T-cell (primary cell): ENCODE data around the gene NCAPD3. TPM values are rescaled to one million over a fixed set of nuclear protein-coding genes. Genes with fewer than 3 reads are reported as not detected.

Source experiments
- ATAC-seq, 4 experiments: fragments of 200-7000 bp in 3 of 4; fragments of 150-1000 bp in 1 of 4; cut with Tn5 transposase; replicated peaks in 1 of 4; 1 replicate in 3 of 4; 2 replicates in 1 of 4; pipeline ENCODE4 v1.10.0; 2021; ENCODE audit warnings: moderate library complexity in 3 of 4, mild to moderate bottlenecking in 2 of 4, moderate number of reproducible peaks in 1 of 4
- CTCF ChIA-PET, 2 donors: fragments of 300-600 bp; sonication (Branson Sonifier 250); formaldehyde crosslinking; loops; one replicate each; lab custom pipeline; 2022; ENCODE audit warnings: antibody characterized with exemption in 2 of 2; lab: Charles Lee
- POLR2A ChIA-PET, 2 donors: fragments of 300-600 bp; sonication (Branson Sonifier 250); formaldehyde crosslinking; loops; one replicate each; lab custom pipeline; 2022; ENCODE audit warnings: antibody characterized with exemption in 2 of 2; lab: Charles Lee
- DNase-seq, 35 experiments: peaks; one replicate each; pipeline versions ENCODE4 v3.0.0 to v3.0.0-alpha.2; 2013 to 2023
- H3K27ac ChIP-seq: one replicate; pipeline ENCODE4 v1.5.1; 2013; ENCODE audit warnings: low read length
- H3K27me3 ChIP-seq, 2 experiments: replicated peaks in 1 of 2; 1 replicate in 1 of 2; 2 replicates in 1 of 2; pipeline versions ENCODE4 v1.6.1 to v1.7.0; 2013; ENCODE audit warnings: low read length in 1 of 2, mixed read lengths in 1 of 2; ENCODE audit not compliant: control insufficient read depth in 2 of 2, insufficient read depth in 2 of 2; ENCODE audit errors: extremely low read depth in 1 of 2
- H3K36me3 ChIP-seq, 2 donors: 1 replicate in 1 of 2; 2 replicates in 1 of 2; pipeline versions ENCODE4 v1.6.1 to v1.7.0; 2013; ENCODE audit warnings: low read length in 1 of 2; ENCODE audit not compliant: control insufficient read depth in 2 of 2, insufficient read depth in 1 of 2; ENCODE audit errors: extremely low read depth in 1 of 2
- H3K4me1 ChIP-seq, 2 experiments: 1 replicate in 1 of 2; 2 replicates in 1 of 2; pipeline versions ENCODE4 v1.6.1 to v1.7.0; 2013; ENCODE audit warnings: low read length in 2 of 2, mixed read lengths in 1 of 2; ENCODE audit not compliant: insufficient read depth in 2 of 2, control insufficient read depth in 1 of 2; ENCODE audit errors: extremely low read depth in 1 of 2
- H3K4me3 ChIP-seq, 2 donors: 1 replicate in 1 of 2; 2 replicates in 1 of 2; pipeline versions ENCODE4 v1.5.1 to v1.7.0; 2013; ENCODE audit warnings: mild to moderate bottlenecking in 2 of 2, low read length in 1 of 2, moderate library complexity in 1 of 2; ENCODE audit not compliant: control insufficient read depth in 1 of 2; ENCODE audit errors: extremely low read depth in 1 of 2
- H3K9me3 ChIP-seq: 2 replicates; pipeline ENCODE4 v1.7.0; 2013
- H3K27ac Mint-ChIP-seq, 2 donors: one replicate each; pipeline ENCODE4 v1.8.0; 2020 to 2021; ENCODE audit warnings: mild to moderate bottlenecking in 2 of 2, mixed read lengths in 2 of 2
- H3K27me3 Mint-ChIP-seq, 2 donors: one replicate each; pipeline ENCODE4 v1.8.0; 2021 to 2022; ENCODE audit warnings: mixed read lengths in 2 of 2
- H3K36me3 Mint-ChIP-seq: one replicate; pipeline ENCODE4 v1.8.0; 2021; ENCODE audit warnings: mixed read lengths
- H3K4me1 Mint-ChIP-seq, 3 donors: one replicate each; pipeline ENCODE4 v1.8.0; 2020 to 2022; ENCODE audit warnings: mixed read lengths in 3 of 3, mild to moderate bottlenecking in 1 of 3
- H3K4me3 Mint-ChIP-seq, 3 donors: one replicate each; pipeline ENCODE4 v1.8.0; 2020 to 2022; ENCODE audit warnings: mild to moderate bottlenecking in 3 of 3, mixed read lengths in 3 of 3, moderate library complexity in 3 of 3
- H3K9me3 Mint-ChIP-seq, 3 donors: one replicate each; pipeline ENCODE4 v1.8.0; 2020 to 2022; ENCODE audit warnings: mixed read lengths in 3 of 3
- WGBS: methylation state at CpG from one replicate; pipeline ENCODE4 v1.1.5; 2013; ENCODE audit warnings: missing lambda C conversion rate; ENCODE audit not compliant: insufficient coverage; 5-methylcytosine and 5-hydroxymethylcytosine counted together
- total RNA-seq, 35 experiments: library from RNA in 6 of 35; stranded (reverse) in 6 of 35; fragments of 120-200 nt in 1 of 35; gene quantifications; one replicate each; pipeline versions ENCODE4 v1.2.1 to v1.2.4 and lab custom pipeline; 2013 to 2026

NCAPD3 gene
- total RNA-seq, 5 donors from 2014 or later (not counting 1 experiment from before 2014, with no cell fraction given): 33.7 to 41.9 (median 36.8) TPM

- POLR2A ChIA-PET: no interaction called here
- CTCF ChIA-PET: no interaction called here
- H3K4me3 Mint-ChIP-seq: no peak overlapping the region
These were observed 91.0 kb downstream of the NCAPD3 start for GRCh38 chr11:134132808-134133207.

DNA sequence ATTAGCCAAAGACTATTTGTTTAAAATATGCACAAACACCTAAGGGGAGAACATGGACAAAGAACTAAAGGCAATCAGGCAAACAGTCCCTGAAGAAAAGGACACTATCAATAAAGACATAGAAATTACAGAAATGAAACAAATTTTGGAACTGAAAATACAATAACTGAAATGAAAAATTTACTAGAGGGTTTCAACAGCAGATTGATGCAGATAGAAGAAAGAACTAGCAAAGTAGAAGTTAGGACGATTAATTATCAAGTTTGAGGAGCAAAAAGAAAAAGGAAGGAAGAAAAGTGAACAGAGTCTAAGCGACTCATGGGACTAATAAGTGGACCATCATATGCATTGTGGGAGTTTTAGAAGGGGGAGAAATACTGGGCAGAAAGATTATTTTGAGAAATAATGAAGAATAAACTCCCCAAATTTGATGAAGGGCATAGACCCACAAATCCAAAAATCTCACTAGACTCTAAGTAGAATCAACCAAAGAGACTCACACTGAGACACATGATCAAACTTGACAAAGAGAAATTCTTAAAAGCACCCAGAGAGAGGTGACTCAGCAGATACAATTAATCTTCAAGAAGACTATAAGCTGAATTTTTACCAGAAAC lies 92.0 kb downstream of the NCAPD3 start:
- CTCF ChIA-PET: no interaction called here
- H3K36me3 Mint-ChIP-seq: peaks cover 28% of the 10 kb centered on the region

More at GRCh38 chr11:134132808-134133207, 91.0 kb downstream of the NCAPD3 start:
- Mint-ChIP-seq H3K36me3 (peaks cover 22% of the 10 kb centered on the region), H3K27me3 (peaks cover 5 to 9% of the 10 kb centered on the region in 2 donors), H3K27ac (no peak overlapping the region), H3K9me3 (peaks cover 10 to 23% (median 18%) of the 10 kb centered on the region in 3 donors), H3K4me1 (no peaks in the 10 kb centered on the region)
- Histone ChIP-seq H3K9me3 (peaks cover 3% of the 10 kb centered on the region), H3K27me3 (no peaks in the 10 kb centered on the region), H3K27ac (no peak overlapping the region), H3K36me3 (no peaks in the 10 kb centered on the region), H3K4me1 (no peaks in the 10 kb centered on the region), H3K4me3 (no peak overlapping the region)
- ATAC-seq (no peak), DNase-seq (no peak)

DNA sequence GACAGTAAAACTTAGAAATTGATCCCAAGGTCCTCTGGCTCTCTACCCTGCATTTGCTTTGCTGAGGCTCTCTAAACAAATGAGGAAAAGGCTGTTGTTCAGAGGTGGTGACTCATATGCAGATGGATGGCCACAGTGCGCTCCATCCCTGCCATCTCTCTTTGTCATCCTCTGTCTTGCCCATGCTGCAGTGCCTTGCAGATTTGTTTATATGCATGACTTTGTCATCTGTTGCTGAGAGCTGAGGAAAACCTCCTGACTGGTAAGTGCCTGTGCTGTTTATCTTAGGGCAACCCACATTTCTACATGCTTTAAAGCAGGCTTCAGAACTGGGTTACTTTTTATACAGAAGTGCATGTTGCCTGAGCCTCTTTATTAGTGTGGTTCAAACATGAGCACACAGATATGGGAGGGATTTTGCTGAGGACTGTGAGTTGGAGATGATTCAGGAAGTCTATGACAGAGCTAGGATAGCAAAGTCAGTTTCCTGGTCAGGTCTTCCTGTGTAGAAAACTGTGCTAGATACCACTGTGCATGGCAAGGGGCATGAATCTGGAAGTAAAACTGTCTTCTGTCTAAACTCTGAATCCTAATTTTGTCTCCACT lies 97.4 kb downstream of the NCAPD3 start:
- H3K4me1 Mint-ChIP-seq: peaks cover 9 to 25% (median 17%) of the 10 kb centered on the region in 3 donors
- peaks cover 0 to 3% of the 10 kb centered on the region in 2 experiments for H3K4me1 ChIP-seq
- no peak overlapping the region for H3K27ac ChIP-seq
- H3K9me3 ChIP-seq: peaks cover under 1% of the 10 kb centered on the region
- peaks cover 0 to 14% of the 10 kb centered on the region in 2 experiments for H3K27me3 ChIP-seq
- no peak overlapping the region for H3K4me3 Mint-ChIP-seq
- no peak overlapping the region for H3K4me3 ChIP-seq
- ATAC-seq: peak in 1 of 4 experiments; percentile 26
- peak in 1 of 35 experiments; percentile 15 for DNase-seq
- H3K27ac Mint-ChIP-seq: no peak overlapping the region
- H3K27me3 Mint-ChIP-seq: peaks cover 33 to 36% of the 10 kb centered on the region in 2 donors
- WGBS: no CpG with 5 or more reads among the region's 1 CpG
- POLR2A ChIA-PET: interaction anchor here in 1 of 2 donors (0.6 kb wide), 1 partner anchor 85 kb away, joined by 3 read pairs; no protein-coding TSS in a partner anchor
- no peaks in the 10 kb centered on the region for H3K36me3 ChIP-seq
- CTCF ChIA-PET: interaction anchor here in 1 of 2 donors (0.9 kb wide), 1 partner anchor 10 kb away, joined by 3 read pairs; no protein-coding TSS in a partner anchor
- peaks cover 2 to 7% (median 5%) of the 10 kb centered on the region in 3 donors for H3K9me3 Mint-ChIP-seq
- peaks cover 16% of the 10 kb centered on the region for H3K36me3 Mint-ChIP-seq

More for the DNA sequence above, 92.0 kb downstream of the NCAPD3 start:
- H3K4me3 Mint-ChIP-seq: no peak overlapping the region
- peaks cover 10 to 23% (median 18%) of the 10 kb centered on the region in 3 donors for H3K9me3 Mint-ChIP-seq
- H3K4me1 ChIP-seq: no peaks in the 10 kb centered on the region
- ATAC-seq: no peak
- DNase-seq: no peak
- POLR2A ChIA-PET: no interaction called here
- no peaks in the 10 kb centered on the region for H3K27me3 ChIP-seq
- peaks cover 5 to 9% of the 10 kb centered on the region in 2 donors for H3K27me3 Mint-ChIP-seq
- H3K36me3 ChIP-seq: no peaks in the 10 kb centered on the region
- 80% methylated on average over 1 of the region's 2 CpGs for WGBS
- H3K27ac Mint-ChIP-seq: no peak overlapping the region
- no peak overlapping the region for H3K27ac ChIP-seq
- H3K4me3 ChIP-seq: no peak overlapping the region
- no peaks in the 10 kb centered on the region for H3K4me1 Mint-ChIP-seq
- H3K9me3 ChIP-seq: peaks cover 3% of the 10 kb centered on the region

GRCh38 chr11:134125507-134125906 lies 98.3 kb downstream of the NCAPD3 start:
- Histone ChIP-seq H3K9me3 (no peaks in the 10 kb centered on the region), H3K4me1 (peaks cover 0 to 3% of the 10 kb centered on the region in 2 experiments), H3K4me3 (no peak overlapping the region), H3K27me3 (peaks cover 0 to 16% of the 10 kb centered on the region in 2 experiments), H3K27ac (no peak overlapping the region), H3K36me3 (no peaks in the 10 kb centered on the region)
- Mint-ChIP-seq H3K27ac (no peak overlapping the region), H3K36me3 (peaks cover 19% of the 10 kb centered on the region), H3K9me3 (no peaks in the 10 kb centered on the region), H3K4me1 (peaks cover 9 to 25% (median 17%) of the 10 kb centered on the region in 3 donors), H3K27me3 (peaks cover 33 to 40% of the 10 kb centered on the region in 2 donors), H3K4me3 (peak overlapping the region in 1 of 3 donors; percentile 61)
- ChIA-PET CTCF (interaction anchor here in 1 of 2 donors (0.9 kb wide), 1 partner anchor 10 kb away, joined by 3 read pairs; no protein-coding TSS in a partner anchor), POLR2A (no interaction called here)
- DNase-seq (no peak), ATAC-seq (no peak)
- 89% methylated on average over 9 of the region's 9 CpGs for WGBS

- Histone ChIP-seq H3K4me1 (peaks cover 0 to 3% of the 10 kb centered on the region in 2 experiments), H3K9me3 (no peaks in the 10 kb centered on the region), H3K27ac (no peak overlapping the region), H3K27me3 (peaks cover 0 to 16% of the 10 kb centered on the region in 2 experiments), H3K36me3 (no peaks in the 10 kb centered on the region), H3K4me3 (peak overlapping the region in 1 of 2 donors; percentile 30)
- CTCF ChIA-PET: interaction anchor here in 1 of 2 donors (0.9 kb wide), 1 partner anchor 11 kb away, joined by 3 read pairs; no protein-coding TSS in a partner anchor
- peak overlapping the region in 1 of 3 donors; percentile 61 for H3K4me3 Mint-ChIP-seq
- WGBS: 11% methylated on average over 35 of the region's 54 CpGs
- H3K27me3 Mint-ChIP-seq: peaks cover 33 to 40% of the 10 kb centered on the region in 2 donors
- H3K36me3 Mint-ChIP-seq: peaks cover 21% of the 10 kb centered on the region
- H3K9me3 Mint-ChIP-seq: no peaks in the 10 kb centered on the region
- no peak overlapping the region for H3K27ac Mint-ChIP-seq
- H3K4me1 Mint-ChIP-seq: peaks cover 9 to 25% (median 17%) of the 10 kb centered on the region in 3 donors
- peak in 8 of 35 experiments; percentile 1 to 16 (median 4) for DNase-seq
- POLR2A ChIA-PET: no interaction called here
- peak in 3 of 4 experiments; percentile 37 to 44 (median 43) for ATAC-seq
These were observed 98.9 kb downstream of the NCAPD3 start for GRCh38 chr11:134124660-134125451.
